ENCODE data around the gene ST8SIA5.

The ST8SIA5 gene

DNA sequence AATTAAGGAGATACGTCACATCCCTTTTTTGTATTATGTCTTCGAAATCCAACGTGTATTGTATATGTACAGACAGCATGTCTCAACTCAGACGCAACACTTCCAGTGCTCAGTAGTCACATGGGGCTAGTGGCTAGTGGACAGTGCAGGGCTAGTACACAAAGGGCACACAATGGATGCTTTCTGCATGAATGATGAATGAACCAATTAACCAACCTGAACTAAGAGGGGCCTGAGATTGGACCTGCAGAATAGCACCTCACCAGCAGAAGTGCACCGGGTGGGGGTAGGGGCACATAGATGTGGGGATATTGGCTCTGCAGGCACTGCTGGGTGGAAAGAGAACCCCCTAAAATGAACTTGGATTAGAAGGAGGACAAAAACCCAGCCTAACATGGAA, 20.7 kb downstream of the ST8SIA5 start:
- TF ChIP-seq Cebpa-rat (IDR thresholded peaks at IDR 0.05) = no peak
- H3K27me3 ChIP-seq = no peaks in the 10 kb centered on the region
- peaks cover 23 to 35% (median 28%) of the 10 kb centered on the region in 11 experiments for H3K9me3 ChIP-seq (replicated peaks in 1 of 11)
- H3K27ac ChIP-seq = no peak overlapping the region
- H3K9ac ChIP-seq = no peak overlapping the region
- no peak overlapping the region for H3K4me3 ChIP-seq
- no peak overlapping the region for H3K4me2 ChIP-seq
- H3K36me3 ChIP-seq = peaks cover 0 to 12% (median 2%) of the 10 kb centered on the region in 11 experiments; a peak in 3 of 22 replicates
- peaks cover 0 to 10% (median 0%) of the 10 kb centered on the region in 10 experiments; a peak in 2 of 20 replicates for H3K4me1 ChIP-seq
- H4K20me1 ChIP-seq = no peaks in the 10 kb centered on the region

DNA sequence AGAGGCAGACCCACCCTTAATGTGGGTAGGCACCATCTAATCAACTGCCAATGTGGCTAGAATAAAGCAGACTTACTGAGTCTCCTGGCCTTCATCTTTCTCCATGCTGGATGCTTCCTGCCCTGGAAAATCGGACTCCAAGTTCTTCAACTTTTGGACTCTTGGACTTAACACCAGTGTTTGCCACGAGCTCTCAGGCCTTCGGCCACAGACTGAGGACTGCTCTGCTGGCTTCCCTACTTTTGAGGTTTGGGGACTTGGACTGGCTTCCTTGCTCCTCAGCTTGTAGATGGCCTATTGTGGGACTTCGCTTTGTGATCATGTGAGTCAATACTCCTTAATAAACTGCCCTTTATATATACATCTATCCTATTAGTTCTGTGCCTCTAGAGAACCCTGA, 21.9 kb downstream of the ST8SIA5 start:
- no peak overlapping the region for H3K27ac ChIP-seq
- H3K4me3 ChIP-seq = no peak overlapping the region
- TF ChIP-seq Cebpa-rat (IDR thresholded peaks at IDR 0.05) = no peak
- H4K20me1 ChIP-seq = no peaks in the 10 kb centered on the region
- peaks cover 0 to 10% (median 0%) of the 10 kb centered on the region in 10 experiments; a peak in 2 of 20 replicates for H3K4me1 ChIP-seq
- no peak overlapping the region for H3K9ac ChIP-seq
- no peaks in the 10 kb centered on the region for H3K27me3 ChIP-seq
- H3K36me3 ChIP-seq = peaks cover 0 to 20% (median 10%) of the 10 kb centered on the region in 11 experiments; a peak in 17 of 22 replicates
- H3K4me2 ChIP-seq = no peak overlapping the region
- H3K9me3 ChIP-seq (replicated peaks in 1 of 11) = peaks cover 28 to 37% (median 31%) of the 10 kb centered on the region in 11 experiments

DNA sequence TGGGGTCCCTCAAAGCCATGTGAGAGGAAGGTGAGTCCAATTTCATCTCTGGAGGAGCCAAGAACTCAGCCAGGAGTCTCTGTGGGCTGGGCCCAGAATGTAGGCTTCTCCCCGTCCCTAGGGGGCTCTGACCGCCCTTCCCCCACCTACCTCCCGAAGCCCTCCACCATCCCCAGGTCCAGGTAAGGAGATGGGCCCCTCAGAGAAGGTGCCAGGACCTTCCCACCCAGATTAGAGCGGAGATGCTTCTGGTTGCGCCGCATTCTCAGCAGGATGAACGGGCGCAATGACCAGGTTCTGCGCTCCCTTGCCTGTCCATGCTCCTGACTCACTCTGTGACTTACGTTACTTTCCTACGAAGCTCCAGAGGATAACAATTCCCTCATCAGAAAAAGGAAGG, 23.0 kb downstream of the ST8SIA5 start:
- H3K9me3 ChIP-seq (replicated peaks in 1 of 11) = peaks cover 32 to 40% (median 35%) of the 10 kb centered on the region in 11 experiments
- no peak overlapping the region for H3K4me3 ChIP-seq
- no peaks in the 10 kb centered on the region for H4K20me1 ChIP-seq
- no peak overlapping the region for H3K9ac ChIP-seq
- no peaks in the 10 kb centered on the region for H3K27me3 ChIP-seq
- no peak overlapping the region for H3K27ac ChIP-seq
- H3K36me3 ChIP-seq = peaks cover 0 to 26% (median 16%) of the 10 kb centered on the region in 11 experiments; a peak in 17 of 22 replicates
- no peak overlapping the region for H3K4me2 ChIP-seq
- peaks cover 0 to 9% (median 0%) of the 10 kb centered on the region in 10 experiments; a peak in 2 of 20 replicates for H3K4me1 ChIP-seq
- TF ChIP-seq Cebpa-rat (IDR thresholded peaks at IDR 0.05) = no peak

DNA sequence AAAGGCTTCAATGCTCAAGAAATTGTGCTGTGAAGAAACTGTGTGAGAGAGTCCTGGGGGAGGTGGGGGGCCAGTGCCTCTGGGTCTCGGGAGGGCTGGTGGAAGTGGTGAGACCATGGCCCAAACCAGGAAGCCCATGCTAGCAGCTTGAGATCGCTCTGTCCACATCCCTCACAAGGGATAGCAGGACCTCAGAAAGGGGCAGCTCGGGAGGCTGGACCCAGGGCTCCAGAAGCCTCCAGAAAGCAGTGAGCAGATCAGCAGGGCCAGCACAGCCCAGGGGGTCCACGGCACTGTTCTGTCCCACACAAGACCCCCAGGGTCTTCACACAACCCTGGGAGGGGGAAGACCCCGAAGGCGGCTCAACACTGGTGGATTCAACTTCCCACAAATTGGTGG, 24.1 kb downstream of the ST8SIA5 start:
- H3K4me2 ChIP-seq = no peak overlapping the region
- H3K9ac ChIP-seq = no peak overlapping the region
- no peak overlapping the region for H3K27ac ChIP-seq
- H3K4me1 ChIP-seq = peaks cover 0 to 7% (median 0%) of the 10 kb centered on the region in 10 experiments; a peak in 2 of 20 replicates
- H3K36me3 ChIP-seq = peaks cover 0 to 26% (median 16%) of the 10 kb centered on the region in 11 experiments; a peak in 17 of 22 replicates
- H3K9me3 ChIP-seq (replicated peaks in 1 of 11) = peaks cover 33 to 47% (median 42%) of the 10 kb centered on the region in 11 experiments
- H3K27me3 ChIP-seq = no peaks in the 10 kb centered on the region
- no peak for TF ChIP-seq Cebpa-rat (IDR thresholded peaks at IDR 0.05)
- no peak overlapping the region for H3K4me3 ChIP-seq
- H4K20me1 ChIP-seq = no peaks in the 10 kb centered on the region

DNA sequence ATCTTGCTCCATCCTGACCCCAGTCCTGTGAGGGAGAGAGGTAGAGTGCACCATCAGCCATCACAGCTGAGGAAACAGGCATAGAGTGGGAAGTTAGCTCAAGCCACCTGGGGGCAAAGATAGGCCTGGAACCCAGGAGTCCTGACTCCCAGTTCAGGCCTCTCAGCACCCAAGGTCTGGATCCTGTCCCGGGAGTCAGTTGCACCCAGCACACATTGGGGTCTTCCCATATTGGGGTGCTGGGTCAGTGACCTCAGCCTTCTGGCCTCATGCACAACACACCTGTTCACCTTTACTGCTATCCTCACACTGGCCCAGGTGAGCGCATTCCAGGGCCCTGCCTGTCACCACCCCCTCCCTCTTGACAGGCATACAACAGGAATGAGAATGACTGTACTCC, 24.7 kb downstream of the ST8SIA5 start:
- no peak for TF ChIP-seq Cebpa-rat (IDR thresholded peaks at IDR 0.05)
- Histone ChIP-seq H3K4me1 (peaks cover 0 to 7% (median 0%) of the 10 kb centered on the region in 10 experiments; a peak in 2 of 20 replicates), H3K9me3 (replicated peaks in 1 of 11) (peaks cover 33 to 47% (median 42%) of the 10 kb centered on the region in 11 experiments), H3K27me3 (no peaks in the 10 kb centered on the region), H4K20me1 (no peaks in the 10 kb centered on the region), H3K4me3 (no peak overlapping the region), H3K4me2 (no peak overlapping the region), H3K36me3 (peaks cover 0 to 26% (median 16%) of the 10 kb centered on the region in 11 experiments; a peak in 17 of 22 replicates), H3K27ac (no peak overlapping the region), H3K9ac (no peak overlapping the region)

DNA sequence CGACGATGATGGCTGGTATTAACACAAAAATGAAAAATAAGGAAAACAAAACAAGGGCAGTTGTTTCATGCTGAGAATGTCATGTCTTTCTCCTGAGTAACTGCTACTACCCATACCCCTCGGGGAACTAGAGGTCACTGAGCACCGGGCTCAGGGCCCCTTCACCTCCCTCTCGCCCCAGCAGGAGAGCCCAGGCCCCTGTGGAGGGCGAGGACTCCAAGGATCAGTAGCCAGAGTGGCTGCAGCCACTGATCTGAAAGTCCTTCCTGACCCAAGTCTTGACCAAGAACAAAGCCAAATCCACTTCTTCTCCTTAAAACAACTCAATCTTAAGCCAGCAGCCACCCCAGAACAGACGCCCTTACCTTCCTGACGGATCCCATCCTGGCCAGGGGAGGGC, 25.5 kb downstream of the ST8SIA5 start:
- Histone ChIP-seq H4K20me1 (no peaks in the 10 kb centered on the region), H3K4me3 (no peak overlapping the region), H3K4me1 (peaks cover 0 to 7% (median 0%) of the 10 kb centered on the region in 10 experiments; a peak in 2 of 20 replicates), H3K36me3 (peaks cover 0 to 26% (median 16%) of the 10 kb centered on the region in 11 experiments; a peak in 17 of 22 replicates), H3K27ac (no peak overlapping the region), H3K27me3 (no peaks in the 10 kb centered on the region), H3K9me3 (replicated peaks in 1 of 11) (peaks cover 33 to 47% (median 42%) of the 10 kb centered on the region in 11 experiments), H3K9ac (no peak overlapping the region), H3K4me2 (no peak overlapping the region)
- TF ChIP-seq Cebpa-rat (IDR thresholded peaks at IDR 0.05) = no peak

DNA sequence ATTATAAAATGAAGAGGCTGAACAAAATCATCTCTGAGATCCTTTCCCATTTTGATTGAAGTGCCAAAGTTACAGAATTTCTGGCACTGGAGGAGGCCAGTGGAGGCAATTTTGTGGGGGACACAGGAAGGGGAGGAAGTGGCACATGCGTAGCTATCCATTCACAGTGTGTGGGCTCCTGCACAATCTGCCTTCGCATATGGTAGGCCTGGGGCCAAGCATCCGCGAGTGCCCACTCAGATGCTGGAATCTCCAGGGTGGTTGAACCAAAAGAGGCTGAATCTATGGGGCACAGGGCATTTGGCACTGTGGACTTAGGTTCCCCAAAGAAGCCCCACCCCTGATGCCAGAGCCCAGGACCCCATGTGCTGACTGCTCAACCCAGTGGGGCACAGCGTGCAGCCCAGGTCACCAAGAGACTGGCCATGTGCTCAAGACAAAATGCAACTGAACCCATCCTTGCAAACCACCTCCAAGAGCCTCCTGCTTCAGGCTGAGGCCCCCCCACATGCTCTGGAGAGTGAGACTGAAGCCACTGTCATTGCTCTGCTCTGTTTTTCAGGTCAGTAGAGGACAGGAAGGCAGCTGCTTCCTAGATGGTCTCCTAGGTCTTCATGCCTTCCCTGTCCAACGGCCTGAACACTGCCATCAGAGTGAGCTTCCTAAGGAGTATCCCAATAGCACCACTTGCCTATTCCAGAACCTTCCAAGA, 28.5 kb downstream of the ST8SIA5 start:
- Histone ChIP-seq H3K27ac (no peak overlapping the region), H3K4me2 (no peak overlapping the region), H3K36me3 (peaks cover 0 to 26% (median 16%) of the 10 kb centered on the region in 11 experiments; a peak in 17 of 22 replicates), H3K27me3 (no peaks in the 10 kb centered on the region), H3K4me3 (no peak overlapping the region), H3K4me1 (peaks cover 0 to 22% (median 8%) of the 10 kb centered on the region in 10 experiments; a peak in 10 of 20 replicates), H3K9me3 (replicated peaks in 1 of 11) (peaks cover 33 to 47% (median 42%) of the 10 kb centered on the region in 11 experiments), H4K20me1 (no peaks in the 10 kb centered on the region), H3K9ac (no peak overlapping the region)
- no peak for TF ChIP-seq Cebpa-rat (IDR thresholded peaks at IDR 0.05)

DNA sequence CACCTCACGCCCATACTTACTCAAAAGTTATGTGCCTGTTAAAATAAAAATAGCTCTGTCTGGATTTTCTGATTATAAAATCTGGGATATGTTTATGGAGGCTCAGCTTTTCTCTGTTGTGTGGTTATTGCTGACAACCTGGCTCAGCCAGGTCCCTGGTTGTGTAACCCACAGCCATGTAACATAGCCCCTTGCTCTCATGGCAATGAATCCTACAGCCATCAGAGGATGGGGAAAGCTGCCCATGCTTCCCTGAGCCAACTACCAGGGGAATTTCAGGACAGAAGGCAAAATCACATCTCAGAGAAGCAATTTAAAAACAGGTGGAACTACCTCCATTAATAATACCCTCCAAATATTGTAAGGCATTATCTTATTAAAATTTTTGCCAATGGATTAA, 29.7 kb downstream of the ST8SIA5 start:
- no peak for TF ChIP-seq Cebpa-rat (IDR thresholded peaks at IDR 0.05)
- no peak overlapping the region for H3K4me2 ChIP-seq
- H3K27me3 ChIP-seq = no peaks in the 10 kb centered on the region
- no peak overlapping the region for H3K27ac ChIP-seq
- peaks cover 0 to 22% (median 8%) of the 10 kb centered on the region in 10 experiments; a peak in 10 of 20 replicates for H3K4me1 ChIP-seq
- no peaks in the 10 kb centered on the region for H4K20me1 ChIP-seq
- peaks cover 30 to 43% (median 40%) of the 10 kb centered on the region in 11 experiments for H3K9me3 ChIP-seq (replicated peaks in 1 of 11)
- peaks cover 0 to 26% (median 16%) of the 10 kb centered on the region in 11 experiments; a peak in 17 of 22 replicates for H3K36me3 ChIP-seq
- H3K9ac ChIP-seq = no peak overlapping the region
- no peak overlapping the region for H3K4me3 ChIP-seq

DNA sequence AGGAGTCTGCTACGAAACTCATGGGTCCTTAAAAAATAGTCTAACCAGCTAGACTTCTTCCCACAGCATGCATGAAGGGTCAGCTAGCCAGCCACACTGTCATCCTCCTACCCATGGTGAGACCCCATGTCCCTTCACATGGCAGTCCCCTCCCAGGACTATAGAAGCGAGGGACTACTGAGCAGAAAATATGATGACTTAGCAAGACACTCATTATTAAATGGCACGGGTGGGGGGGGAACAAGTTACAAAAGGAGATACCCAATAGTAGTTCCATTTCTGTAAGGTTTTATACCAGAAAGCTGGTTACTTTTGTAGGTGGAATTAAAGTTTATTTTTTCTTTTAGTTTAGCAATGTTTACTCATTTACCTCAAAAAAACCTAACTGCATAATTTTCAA, 31.5 kb downstream of the ST8SIA5 start:
- Histone ChIP-seq H3K27ac (no peak overlapping the region), H3K27me3 (no peaks in the 10 kb centered on the region), H3K4me2 (peak overlapping the region in 6 of 11 experiments; percentile 5 to 40 (median 28); a peak in 4 of 22 replicates), H3K9ac (no peak overlapping the region), H3K4me3 (no peak overlapping the region), H3K4me1 (peaks cover 0 to 22% (median 8%) of the 10 kb centered on the region in 10 experiments; a peak in 10 of 20 replicates), H3K9me3 (replicated peaks in 1 of 11) (peaks cover 11 to 25% (median 21%) of the 10 kb centered on the region in 11 experiments), H3K36me3 (peaks cover 0 to 11% (median 10%) of the 10 kb centered on the region in 11 experiments; a peak in 16 of 22 replicates), H4K20me1 (no peaks in the 10 kb centered on the region)
- TF ChIP-seq Cebpa-rat (IDR thresholded peaks at IDR 0.05) = no peak

Measured in BLaER1 treated with 17β-estradiol and CSF1 and Interleukin-3, amounts not matched to agents 10 nM and 100 nM (cell line).